Measurements from ENCODE around the gene STEAP3. TPM values are rescaled to one million over a fixed set of nuclear protein-coding genes. Genes with fewer than 3 reads are reported as not detected.
A peak's percentile ranks its signal among the peaks of the same experiment; 100 is the strongest.

Gene STEAP3
- total and polyA plus RNA-seq, 8 donors = 6.6 to 28.2 (median 19.5) TPM

DNA sequence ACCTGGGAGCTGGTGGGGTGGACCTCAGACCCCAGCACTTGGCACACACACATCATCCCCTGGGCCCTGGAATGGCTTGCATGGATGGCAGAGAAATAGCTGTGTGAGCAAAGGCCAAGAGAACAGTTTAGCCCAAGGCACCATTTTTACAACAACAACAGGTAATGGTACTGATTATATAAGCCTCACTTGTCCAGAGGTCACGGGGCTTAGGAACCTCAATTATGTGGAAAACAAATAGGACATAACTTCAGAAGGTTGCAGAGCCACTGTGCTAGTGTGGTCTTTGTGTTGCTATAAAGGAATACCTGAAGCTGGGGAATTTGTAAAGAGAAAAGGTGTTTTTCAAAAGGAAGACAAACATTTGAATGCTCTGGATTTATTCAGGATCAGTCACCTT is 13.2 kb downstream of the STEAP3 start:
- Histone ChIP-seq H3K27me3 (no peaks in the 10 kb centered on the region), H3K9me3 (no peaks in the 10 kb centered on the region), H3K4me3 (no peak overlapping the region), H3K4me1 (peaks cover 19 to 26% (median 21%) of the 10 kb centered on the region in 3 donors), H3K36me3 (no peaks in the 10 kb centered on the region), H3K27ac (no peak overlapping the region)
- FAIRE-seq (no peak), ATAC-seq (no peak), DNase-seq (peak in 1 of 6 donors; percentile 24)
- 75 to 94% methylated on average over 1 of the region's 1 CpG for WGBS, 2 donors
- TF ChIP-seq CTCF (IDR thresholded peaks at IDR 0.05) = no peak
- intact Hi-C loops (cut with DNase I) = no loop called here

DNA sequence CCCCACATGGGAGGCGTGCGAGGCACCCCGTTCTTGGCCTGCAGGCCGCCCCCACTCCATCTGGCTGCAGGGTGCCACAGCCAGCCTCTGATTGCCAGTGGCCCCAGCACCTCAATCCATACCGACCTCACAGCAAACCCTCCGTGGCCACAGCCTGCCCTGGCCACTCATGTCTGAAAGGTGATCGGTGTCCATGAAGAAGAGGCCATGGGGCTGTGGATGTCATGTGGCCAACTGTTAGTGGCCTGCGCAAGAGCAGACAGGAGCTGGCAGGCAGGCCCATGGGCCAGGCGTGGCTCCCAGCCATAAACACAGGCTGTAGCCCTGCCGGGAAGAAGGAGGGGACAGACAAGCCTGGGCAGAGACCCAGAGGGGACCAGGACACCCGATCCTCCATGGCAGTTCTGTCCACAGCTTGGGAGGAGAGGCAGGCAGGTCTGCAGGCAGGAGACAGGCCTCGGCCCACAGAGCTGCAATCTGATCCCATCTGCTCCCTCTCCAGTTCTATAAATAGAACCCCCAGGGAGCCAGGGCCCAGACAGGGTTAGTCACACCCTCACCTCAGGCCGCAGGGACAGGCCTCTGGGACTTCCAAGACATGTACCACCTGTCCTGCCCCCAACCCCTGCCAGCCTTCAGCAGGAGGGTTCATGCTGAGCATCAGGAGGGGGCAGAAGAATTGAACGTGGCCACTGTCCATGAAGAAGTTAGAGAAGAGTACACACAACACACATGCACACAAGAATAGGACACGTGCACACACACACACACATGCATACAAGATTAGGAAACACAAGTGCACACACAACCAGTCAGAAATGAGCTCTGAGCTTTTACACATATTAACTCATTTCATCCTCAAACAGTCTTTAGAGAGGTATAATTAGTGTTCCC is 16.9 kb downstream of the STEAP3 start:
- DNase-seq = peak; percentile 76 to 92 (median 84)
- 43 to 52% methylated on average over 15 of the region's 15 CpGs for WGBS, 2 donors
- ATAC-seq = peak; percentile 90 to 92 (median 90)

GRCh38 chr2:119241205-119241532 is 17.5 kb downstream of the STEAP3 start:
- TF ChIP-seq CTCF (IDR thresholded peaks at IDR 0.05) = no peak
- Histone ChIP-seq H3K4me3 (no peak overlapping the region), H3K4me1 (peaks cover 18 to 26% (median 19%) of the 10 kb centered on the region in 3 donors), H3K36me3 (no peaks in the 10 kb centered on the region), H3K9me3 (no peaks in the 10 kb centered on the region), H3K27me3 (no peaks in the 10 kb centered on the region), H3K27ac (peak overlapping the region in 3 of 4 donors; percentile 4 to 62 (median 16))
- WGBS, 2 donors = 55 to 59% methylated on average over 5 of the region's 5 CpGs
- ATAC-seq = peak in 3 of 4 donors; percentile 5 to 20 (median 9)
- no peak for FAIRE-seq
- no peak for DNase-seq
- intact Hi-C loops (cut with DNase I) = no loop called here

More for the DNA sequence above, 16.9 kb downstream of the STEAP3 start:
- H3K36me3 ChIP-seq = no peaks in the 10 kb centered on the region
- TF ChIP-seq CTCF (IDR thresholded peaks at IDR 0.05) = no peak
- no peak overlapping the region for H3K4me3 ChIP-seq
- H3K9me3 ChIP-seq = no peaks in the 10 kb centered on the region
- H3K27ac ChIP-seq = peak overlapping the region; percentile 16 to 62 (median 34)
- FAIRE-seq = no peak
- H3K27me3 ChIP-seq = no peaks in the 10 kb centered on the region
- H3K4me1 ChIP-seq = peaks cover 18 to 26% (median 19%) of the 10 kb centered on the region in 3 donors
- intact Hi-C loops (cut with DNase I) = no loop called here

GRCh38 chr2:119242276-119243119 is 18.9 kb downstream of the STEAP3 start:
- H3K27me3 ChIP-seq = no peaks in the 10 kb centered on the region
- WGBS, 2 donors = 60 to 69% methylated on average over 17 of the region's 17 CpGs
- ATAC-seq (peak in 3 of 4 donors; percentile 17 to 51 (median 49)), DNase-seq (peak in 1 of 6 donors; percentile 63), FAIRE-seq (no peak)
- H3K4me1 ChIP-seq = peaks cover 18 to 26% (median 19%) of the 10 kb centered on the region in 3 donors
- no peaks in the 10 kb centered on the region for H3K9me3 ChIP-seq
- no peak overlapping the region for H3K27ac ChIP-seq
- intact Hi-C loops (cut with DNase I) = no loop called here
- no peak for TF ChIP-seq CTCF (IDR thresholded peaks at IDR 0.05)
- H3K4me3 ChIP-seq = no peak overlapping the region
- no peaks in the 10 kb centered on the region for H3K36me3 ChIP-seq
